Adrenal gland (tissue), 5 donors: ENCODE measurements around the gene RFX8.

Experiments
- POLR2A ChIP-seq, 2 donors: fragments of 450-650 bp; IDR thresholded peaks; one replicate each; pipeline ENCODE4 v1.6.1; 2017; ENCODE audit warnings: antibody characterized with exemption in 2 of 2, mild to moderate bottlenecking in 2 of 2, moderate library complexity in 1 of 2
- TF ChIP-seq, protein P1 (sequence below), 6 experiments: fragments of 450-650 bp in 4 of 6; fragments of 200-600 bp in 2 of 6; sonication (generic) in 1 of 6; IDR thresholded peaks; 1 replicate in 5 of 6; 2 replicates in 1 of 6; pipeline versions ENCODE4 v1.5.1 to v1.8.0; 2016 to 2021; ENCODE audit warnings: antibody characterized with exemption in 6 of 6, mild to moderate bottlenecking in 2 of 6, moderate library complexity in 1 of 6
- donor health status: DM: no; HTN: no; CAD: no.

DNA sequence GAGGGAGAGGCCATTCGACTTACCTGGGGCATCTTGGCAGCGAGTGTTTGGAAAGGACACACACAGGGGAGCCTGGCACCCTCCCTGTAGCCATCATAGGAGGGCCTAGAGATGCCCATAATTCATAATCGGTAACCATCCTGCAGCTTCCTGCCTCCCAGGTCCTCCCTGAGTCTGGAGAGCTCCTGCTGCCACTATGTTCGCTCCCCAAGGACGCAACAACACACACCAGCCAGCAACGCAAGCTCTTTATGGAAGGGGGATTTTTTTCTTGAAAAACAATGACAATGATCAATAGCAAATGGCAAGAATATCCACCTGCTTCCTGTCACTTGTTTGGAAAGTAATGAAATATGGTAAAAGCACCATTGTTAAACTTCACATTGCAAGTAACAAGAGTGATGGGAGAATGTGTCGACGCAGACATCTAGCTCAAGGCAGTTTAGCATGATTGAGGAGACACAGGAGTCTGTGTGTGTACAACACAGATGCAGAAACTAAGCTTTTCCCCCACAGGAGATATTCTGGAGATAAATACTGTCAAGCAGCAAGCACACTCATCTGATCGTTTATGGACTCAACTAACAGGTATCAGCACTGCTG lies 62.7 kb downstream of the RFX8 start:
- TF ChIP-seq, protein P1, sequence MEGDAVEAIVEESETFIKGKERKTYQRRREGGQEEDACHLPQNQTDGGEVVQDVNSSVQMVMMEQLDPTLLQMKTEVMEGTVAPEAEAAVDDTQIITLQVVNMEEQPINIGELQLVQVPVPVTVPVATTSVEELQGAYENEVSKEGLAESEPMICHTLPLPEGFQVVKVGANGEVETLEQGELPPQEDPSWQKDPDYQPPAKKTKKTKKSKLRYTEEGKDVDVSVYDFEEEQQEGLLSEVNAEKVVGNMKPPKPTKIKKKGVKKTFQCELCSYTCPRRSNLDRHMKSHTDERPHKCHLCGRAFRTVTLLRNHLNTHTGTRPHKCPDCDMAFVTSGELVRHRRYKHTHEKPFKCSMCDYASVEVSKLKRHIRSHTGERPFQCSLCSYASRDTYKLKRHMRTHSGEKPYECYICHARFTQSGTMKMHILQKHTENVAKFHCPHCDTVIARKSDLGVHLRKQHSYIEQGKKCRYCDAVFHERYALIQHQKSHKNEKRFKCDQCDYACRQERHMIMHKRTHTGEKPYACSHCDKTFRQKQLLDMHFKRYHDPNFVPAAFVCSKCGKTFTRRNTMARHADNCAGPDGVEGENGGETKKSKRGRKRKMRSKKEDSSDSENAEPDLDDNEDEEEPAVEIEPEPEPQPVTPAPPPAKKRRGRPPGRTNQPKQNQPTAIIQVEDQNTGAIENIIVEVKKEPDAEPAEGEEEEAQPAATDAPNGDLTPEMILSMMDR (IDR thresholded peaks at IDR 0.05) = no peak
- TF ChIP-seq POLR2A (IDR thresholded peaks at IDR 0.05) = no peak
